ENCODE measurements around the gene RNLS.

DNA sequence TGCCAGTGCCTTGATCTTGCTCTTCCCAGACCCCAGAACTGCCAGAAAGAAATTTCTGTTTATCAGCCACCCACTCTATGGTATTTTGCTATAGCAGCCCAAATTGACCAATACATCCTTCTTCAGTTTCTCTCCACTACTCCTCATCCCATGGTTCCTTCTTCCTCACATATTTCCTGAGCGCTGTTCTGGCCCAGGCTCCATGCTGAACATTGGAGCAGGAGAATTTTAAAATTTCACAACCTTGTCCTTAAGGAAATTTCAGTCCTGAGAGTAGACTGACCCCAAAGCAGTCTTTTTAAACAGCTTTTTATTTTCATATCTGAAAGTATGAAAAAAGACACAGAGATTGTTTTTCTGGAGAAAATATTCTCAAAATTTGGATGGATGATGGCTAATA is 297.1 kb downstream of the RNLS start:
- TF ChIP-seq, protein P1, sequence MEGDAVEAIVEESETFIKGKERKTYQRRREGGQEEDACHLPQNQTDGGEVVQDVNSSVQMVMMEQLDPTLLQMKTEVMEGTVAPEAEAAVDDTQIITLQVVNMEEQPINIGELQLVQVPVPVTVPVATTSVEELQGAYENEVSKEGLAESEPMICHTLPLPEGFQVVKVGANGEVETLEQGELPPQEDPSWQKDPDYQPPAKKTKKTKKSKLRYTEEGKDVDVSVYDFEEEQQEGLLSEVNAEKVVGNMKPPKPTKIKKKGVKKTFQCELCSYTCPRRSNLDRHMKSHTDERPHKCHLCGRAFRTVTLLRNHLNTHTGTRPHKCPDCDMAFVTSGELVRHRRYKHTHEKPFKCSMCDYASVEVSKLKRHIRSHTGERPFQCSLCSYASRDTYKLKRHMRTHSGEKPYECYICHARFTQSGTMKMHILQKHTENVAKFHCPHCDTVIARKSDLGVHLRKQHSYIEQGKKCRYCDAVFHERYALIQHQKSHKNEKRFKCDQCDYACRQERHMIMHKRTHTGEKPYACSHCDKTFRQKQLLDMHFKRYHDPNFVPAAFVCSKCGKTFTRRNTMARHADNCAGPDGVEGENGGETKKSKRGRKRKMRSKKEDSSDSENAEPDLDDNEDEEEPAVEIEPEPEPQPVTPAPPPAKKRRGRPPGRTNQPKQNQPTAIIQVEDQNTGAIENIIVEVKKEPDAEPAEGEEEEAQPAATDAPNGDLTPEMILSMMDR (IDR thresholded peaks at IDR 0.05; ENCODE audit: low read depth, low read length): no peak
- no peak for TF ChIP-seq POLR2A (IDR thresholded peaks at IDR 0.05; ENCODE audit: extremely low read depth, insufficient read length)
- TF ChIP-seq, protein P2, sequence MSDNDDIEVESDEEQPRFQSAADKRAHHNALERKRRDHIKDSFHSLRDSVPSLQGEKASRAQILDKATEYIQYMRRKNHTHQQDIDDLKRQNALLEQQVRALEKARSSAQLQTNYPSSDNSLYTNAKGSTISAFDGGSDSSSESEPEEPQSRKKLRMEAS (IDR thresholded peaks at IDR 0.05; ENCODE audit: low read depth, low read length): no peak
